GM06990 (cell line): Measurements from ENCODE around the gene CD101.

Experiments used
- DNase-seq: peaks from one replicate; pipeline ENCODE4 v3.0.0-alpha.2; 2011; ENCODE audit not compliant: insufficient read length; ENCODE audit errors: extremely low read depth
- H3K27me3 ChIP-seq: replicated peaks from 2 replicates; pipeline ENCODE4 v1.6.0; 2011; ENCODE audit warnings: low read length; ENCODE audit not compliant: control insufficient read depth, insufficient read depth
- H3K36me3 ChIP-seq: 2 replicates; pipeline ENCODE4 v1.5.1; 2011; ENCODE audit warnings: low read length; ENCODE audit not compliant: control insufficient read depth, insufficient read depth
- H3K4me3 ChIP-seq: replicated peaks from 2 replicates; pipeline ENCODE4 v1.5.1; 2011; ENCODE audit warnings: low read depth, mild to moderate bottlenecking, control low read depth, low read length
- TF ChIP-seq, protein P1 (sequence below): IDR thresholded peaks from 2 replicates; pipeline ENCODE4 v1.5.1; 2011; ENCODE audit warnings: low read length, control low read depth, mild to moderate bottlenecking, inconsistent platforms; ENCODE audit not compliant: insufficient read depth, poor library complexity, severe bottlenecking

CD101 gene

DNA sequence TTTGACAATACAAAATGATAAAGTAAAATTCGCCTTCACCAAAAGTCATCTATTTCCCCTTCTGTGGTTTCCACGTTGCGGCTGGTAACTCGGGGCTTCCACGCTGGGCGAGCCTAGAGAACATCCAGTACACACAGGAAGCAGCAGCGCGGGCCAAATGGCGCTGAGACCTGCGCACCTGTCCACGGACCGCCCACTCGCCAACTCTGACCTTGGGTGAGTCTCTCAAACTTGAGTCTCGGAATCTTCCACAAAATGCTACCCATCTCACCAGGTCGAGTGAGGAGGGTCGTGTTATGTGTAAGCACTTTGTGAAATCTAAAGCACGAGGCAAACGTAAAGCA lies 57.7 kb downstream of the CD101 start:
- no peak for DNase-seq
- H3K36me3 ChIP-seq, result no peaks in the 10 kb centered on the region
- TF ChIP-seq, protein P1, sequence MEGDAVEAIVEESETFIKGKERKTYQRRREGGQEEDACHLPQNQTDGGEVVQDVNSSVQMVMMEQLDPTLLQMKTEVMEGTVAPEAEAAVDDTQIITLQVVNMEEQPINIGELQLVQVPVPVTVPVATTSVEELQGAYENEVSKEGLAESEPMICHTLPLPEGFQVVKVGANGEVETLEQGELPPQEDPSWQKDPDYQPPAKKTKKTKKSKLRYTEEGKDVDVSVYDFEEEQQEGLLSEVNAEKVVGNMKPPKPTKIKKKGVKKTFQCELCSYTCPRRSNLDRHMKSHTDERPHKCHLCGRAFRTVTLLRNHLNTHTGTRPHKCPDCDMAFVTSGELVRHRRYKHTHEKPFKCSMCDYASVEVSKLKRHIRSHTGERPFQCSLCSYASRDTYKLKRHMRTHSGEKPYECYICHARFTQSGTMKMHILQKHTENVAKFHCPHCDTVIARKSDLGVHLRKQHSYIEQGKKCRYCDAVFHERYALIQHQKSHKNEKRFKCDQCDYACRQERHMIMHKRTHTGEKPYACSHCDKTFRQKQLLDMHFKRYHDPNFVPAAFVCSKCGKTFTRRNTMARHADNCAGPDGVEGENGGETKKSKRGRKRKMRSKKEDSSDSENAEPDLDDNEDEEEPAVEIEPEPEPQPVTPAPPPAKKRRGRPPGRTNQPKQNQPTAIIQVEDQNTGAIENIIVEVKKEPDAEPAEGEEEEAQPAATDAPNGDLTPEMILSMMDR, result no peak
- H3K27me3 ChIP-seq, result no peaks in the 10 kb centered on the region
- peak overlapping the region; percentile 80 for H3K4me3 ChIP-seq

DNA sequence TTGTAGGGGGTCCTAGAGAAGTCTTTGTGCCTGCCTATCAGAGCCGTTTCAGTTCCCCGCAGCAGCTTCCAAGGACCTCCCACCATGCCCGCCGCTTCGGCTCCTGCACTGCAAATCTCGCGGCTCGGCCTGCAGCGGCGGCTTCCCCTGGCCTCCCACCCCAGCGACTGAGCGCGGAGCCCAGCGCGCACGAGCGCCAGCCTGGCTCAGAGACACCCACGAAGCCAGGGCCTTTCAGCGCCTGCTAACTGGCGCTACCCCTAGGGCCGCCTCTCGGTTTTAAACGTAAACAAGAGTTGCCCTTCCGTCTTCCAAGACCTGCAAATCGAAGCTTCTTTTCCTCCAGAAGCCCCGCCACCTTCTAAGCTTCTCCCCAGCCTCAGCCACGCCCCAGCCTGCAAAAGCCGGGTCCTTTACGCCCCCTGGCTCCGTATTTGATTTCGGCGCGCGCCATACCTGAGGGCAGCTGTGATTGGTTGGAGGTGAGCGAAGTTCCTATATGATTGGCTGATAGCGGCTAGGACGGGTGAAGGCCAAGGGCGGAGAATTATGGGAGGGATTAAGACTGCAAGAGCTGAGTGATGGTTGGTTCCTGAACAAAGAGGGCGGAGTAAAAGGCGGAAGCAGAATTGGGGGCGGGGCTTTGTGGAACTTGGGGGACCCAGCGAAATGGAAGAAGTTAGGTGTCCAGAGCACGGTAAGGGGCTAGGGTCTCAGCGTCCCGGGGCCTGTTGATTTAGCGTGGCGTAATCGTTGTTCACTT lies 58.3 kb downstream of the CD101 start, which contains the start of gene TTF2:
TTF2 (plus strand) TSS at position 649 of the 763 bp plus-strand sequence; CDS start at position 670, 21 bp downstream.
- peak; percentile 93 for DNase-seq
- Histone ChIP-seq H3K27me3 (no peaks in the 10 kb centered on the region), H3K36me3 (peaks cover 2% of the 10 kb centered on the region; the same call in 1 of the 2 replicates), H3K4me3 (peak within 1 kb of the TSS; percentile 87)
- TF ChIP-seq, protein P1, result no peak

DNA sequence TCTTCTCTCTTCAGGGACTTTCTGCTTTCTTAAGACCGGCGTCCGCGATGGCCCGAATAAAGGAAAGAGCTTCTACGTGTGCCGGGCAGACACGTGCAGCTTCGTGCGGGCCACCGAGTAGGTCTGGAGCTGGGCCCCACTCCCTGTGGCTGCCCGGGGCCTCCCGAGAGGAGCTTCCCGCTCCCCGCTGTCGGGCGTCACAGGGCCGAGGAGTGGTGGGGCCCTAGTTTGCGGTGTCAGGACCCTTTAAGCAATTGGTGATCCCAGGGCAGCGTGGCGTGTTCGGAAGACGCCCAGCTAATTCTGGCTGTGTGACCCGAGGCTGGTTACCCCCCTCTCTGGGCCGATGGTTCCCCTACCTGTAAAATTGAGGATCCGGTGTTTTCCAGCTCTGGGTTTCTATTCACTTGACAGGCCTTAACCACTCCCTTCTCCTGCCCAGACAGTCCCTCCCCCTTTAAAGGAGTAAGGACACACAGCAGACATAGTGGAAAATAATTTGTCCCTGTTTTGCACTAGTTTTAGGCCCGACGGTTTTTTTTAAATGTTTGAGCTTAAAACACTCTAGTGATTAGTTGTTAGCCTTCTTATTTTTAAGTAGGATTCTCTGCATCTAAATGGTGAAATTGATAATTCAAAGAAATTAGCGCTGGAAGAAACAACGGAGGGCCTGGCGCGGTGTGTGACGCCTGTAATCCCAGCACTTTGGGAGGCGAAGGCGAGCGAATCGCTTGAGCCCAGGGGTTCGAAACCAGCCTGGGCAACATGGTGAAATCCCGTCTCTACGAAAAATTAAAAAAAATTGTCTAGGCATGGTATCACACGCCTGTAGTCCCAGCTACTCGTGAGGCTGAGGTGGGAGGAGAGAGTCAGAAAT lies 59.1 kb downstream of the CD101 start:
- TF ChIP-seq, protein P1, result no peak
- no peak for DNase-seq

DNA sequence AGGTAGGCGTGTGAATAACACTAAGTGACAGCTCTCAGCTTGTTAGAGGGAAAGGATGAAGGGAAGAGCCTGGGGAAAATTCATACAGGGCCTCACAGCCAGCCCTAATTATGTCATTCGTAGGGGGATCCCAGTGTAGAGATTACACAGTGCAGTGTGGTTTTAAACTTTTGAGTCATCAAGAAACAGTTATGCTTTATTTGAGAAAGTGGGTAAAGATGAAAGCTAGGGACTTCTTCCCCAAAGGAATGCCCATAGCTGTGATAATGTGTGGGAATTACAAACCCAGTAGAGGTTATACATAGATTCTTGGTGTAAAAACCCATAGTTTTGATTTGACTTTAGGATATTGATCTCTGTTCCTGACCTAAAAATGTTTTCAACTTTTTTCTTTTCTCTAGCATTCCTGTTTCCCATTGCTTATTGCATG lies 60.4 kb downstream of the CD101 start:
- peak overlapping the region; percentile 51 for H3K4me3 ChIP-seq
- peaks cover 2% of the 10 kb centered on the region for H3K36me3 ChIP-seq
- no peak for DNase-seq
- TF ChIP-seq, protein P1, result no peak
- no peaks in the 10 kb centered on the region for H3K27me3 ChIP-seq

More for the DNA sequence above, 59.1 kb downstream of the CD101 start:
- no peaks in the 10 kb centered on the region for H3K27me3 ChIP-seq
- H3K36me3 ChIP-seq, result peaks cover 2% of the 10 kb centered on the region; the same call in 1 of the 2 replicates
- H3K4me3 ChIP-seq, result peak overlapping the region; percentile 87

DNA sequence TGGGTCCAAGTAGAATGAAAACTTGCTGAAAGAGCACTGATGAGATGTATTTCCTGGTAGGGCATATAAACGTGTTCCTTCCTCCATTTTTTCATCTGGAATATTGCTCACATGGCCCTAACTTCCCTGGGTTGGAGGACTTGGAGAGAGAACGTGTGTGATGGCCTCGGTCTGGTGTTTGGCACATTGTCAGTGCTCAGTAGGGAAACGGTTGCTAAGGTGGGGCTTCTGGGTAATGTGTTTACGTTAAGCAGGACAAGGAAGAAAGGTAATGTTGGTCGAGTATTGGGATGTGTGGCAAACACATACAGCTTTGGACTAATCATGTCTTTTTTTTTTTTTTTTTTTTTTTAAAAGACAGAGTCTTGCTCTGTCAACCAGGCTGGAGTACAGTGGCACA lies 64.8 kb downstream of the CD101 start:
- Histone ChIP-seq H3K36me3 (peaks cover 2% of the 10 kb centered on the region), H3K4me3 (no peak overlapping the region), H3K27me3 (no peaks in the 10 kb centered on the region)
- TF ChIP-seq, protein P1, result no peak
- no peak for DNase-seq
